Mesenteric fat pad (tissue), 1 donor: ENCODE measurements around the gene ART3. TPM values are rescaled to one million over a fixed set of nuclear protein-coding genes. Genes with fewer than 3 reads are reported as not detected.

Experiments
- DNase-seq: peaks from one replicate; pipeline ENCODE4 v3.0.0-alpha.2; 2020; ENCODE audit warnings: low spot score
- total RNA-seq: library from RNA; stranded (reverse); fragmentation: NEBNext Ultra II Directional; extraction: Animal tissue kit (Norgen Biotek cat#: 25700); gene quantifications from one replicate; pipeline ENCODE4 v1.2.1, GENCODE V29; 2021
- donor health status: DM: yes; HTN: yes; CAD: no.

Gene ART3
- total RNA-seq, 1 donor from 2014 or later, result not detected

- DNase-seq, result no peak
Measured at GRCh38 chr4:76144546-76144945, 70.0 kb downstream of the ART3 start.

- peak; percentile 89 for DNase-seq
Measured at GRCh38 chr4:76147454-76148141, 73.1 kb downstream of the ART3 start.

GRCh38 chr4:76148142-76148865, 73.8 kb downstream of the ART3 start, which contains the start of gene NUP54:
Gene NUP54, minus strand, starts transcription at chr4:76148397. Its CDS starts 23 bp downstream, at chr4:76148374.
- DNase-seq, result peak; percentile 97

DNA sequence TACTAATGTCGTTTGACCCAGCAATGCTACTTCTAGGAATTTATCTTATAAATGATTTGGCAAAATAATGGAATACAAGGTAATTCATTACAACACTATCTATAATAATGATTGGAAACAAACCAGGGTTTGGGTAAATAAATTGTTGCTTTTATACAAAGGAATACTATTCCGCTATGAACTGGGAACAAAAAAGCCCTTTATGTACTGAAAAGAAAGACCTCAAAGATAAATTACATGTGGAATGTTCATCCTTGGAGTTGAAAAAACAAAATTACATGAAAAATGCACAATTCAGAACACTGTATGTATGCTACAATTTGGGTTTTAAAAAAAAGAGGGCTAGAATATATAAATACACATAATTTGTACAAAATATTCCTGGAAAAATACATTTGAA, 78.8 kb downstream of the ART3 start:
- DNase-seq, result no peak

DNA sequence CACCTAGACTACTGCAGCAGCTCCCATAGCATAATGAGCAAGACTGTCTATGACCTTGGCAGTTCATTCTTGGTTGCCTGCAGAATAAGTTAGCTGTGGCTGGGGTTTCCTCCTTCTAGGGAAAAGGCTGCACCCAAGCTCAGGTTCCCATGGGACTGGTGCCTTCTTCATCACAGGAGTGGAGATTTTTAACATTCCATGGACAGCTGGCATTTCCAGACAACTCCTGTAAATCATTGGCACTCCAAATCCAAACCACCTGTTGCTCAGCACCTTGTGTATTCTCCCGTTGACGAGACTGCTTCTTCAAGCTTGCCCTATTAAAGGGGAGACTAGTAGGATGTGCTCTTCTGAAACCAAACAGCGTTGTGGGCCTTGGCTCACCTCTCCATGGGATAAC, 81.5 kb downstream of the ART3 start:
- DNase-seq, result no peak

GRCh38 chr4:76156635-76157034, 82.1 kb downstream of the ART3 start:
- no peak for DNase-seq

GRCh38 chr4:76160355-76160754, 85.8 kb downstream of the ART3 start:
- DNase-seq, result no peak

Other genes with a start within 250 kb of the ART3 start
- gene PPEF2, start 172.3 kb upstream of the ART3 start, total RNA-seq, result not detected
- gene NAAA, start 133.7 kb upstream of the ART3 start, total RNA-seq, result 16.4 TPM
- gene SDAD1, start 83.8 kb upstream of the ART3 start, total RNA-seq, result 39.1 TPM
- 0.16 TPM for gene CXCL9, start 67.2 kb upstream of the ART3 start, total RNA-seq
- 0.39 TPM for gene CXCL10, start 51.2 kb upstream of the ART3 start, total RNA-seq
- not detected for gene CXCL11, start 38.6 kb upstream of the ART3 start, total RNA-seq
- gene NUP54, start 73.7 kb downstream of the ART3 start, total RNA-seq, result 33.9 TPM
- gene SCARB2, start 139.1 kb downstream of the ART3 start, total RNA-seq, result 176 TPM
- gene FAM47E, start 177.0 kb downstream of the ART3 start, total RNA-seq, result 3.3 TPM
- 34.7 TPM for gene STBD1, start 232.0 kb downstream of the ART3 start, total RNA-seq